ENCODE results near the gene PDE4D. TPM values are rescaled to one million over a fixed set of nuclear protein-coding genes. Genes with fewer than 3 reads are reported as not detected.

PDE4D gene
- total RNA-seq, 1 experiment from 2014 or later = 2.4 TPM

DNA sequence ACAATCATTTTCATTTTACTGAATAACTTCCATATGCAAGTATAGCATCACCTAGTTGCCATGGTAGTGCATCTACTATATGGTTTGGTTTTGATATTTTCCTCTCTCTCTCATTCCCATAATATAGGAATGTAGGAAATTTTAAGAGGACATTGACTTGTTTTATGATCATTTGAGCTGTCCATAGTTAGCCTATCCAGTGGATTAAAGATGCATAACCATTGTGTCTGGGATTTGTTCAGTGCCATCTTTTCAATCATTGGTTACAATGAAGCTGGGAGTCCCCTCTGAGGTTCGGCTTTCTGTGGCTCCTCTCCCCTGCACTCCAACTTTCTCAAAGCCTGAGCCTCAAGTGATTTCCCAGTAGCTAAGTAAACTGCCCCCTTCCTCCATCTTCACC is 852.2 kb downstream of the PDE4D start:
- DNase-seq (ENCODE audit: low read depth, low spot score) = no peak
- no peaks in the 10 kb centered on the region for H3K9me3 ChIP-seq (ENCODE audit: control insufficient read depth, insufficient read depth, low read depth, low read length)
- H3K27me3 ChIP-seq (ENCODE audit: control insufficient read depth, insufficient read depth, low read length) = peaks cover 35% of the 10 kb centered on the region
- intact Hi-C loops (cut with micrococcal nuclease; ENCODE audit: unreplicated experiment) (no loop called here), in situ Hi-C loops (cut with HindIII; ENCODE audit: low pct_unique_long_range_greater_than_20kb, low sequenced_read_pairs) (no loop called here)
- H3K36me3 ChIP-seq (ENCODE audit: control insufficient read depth, insufficient read depth, low read length) = no peaks in the 10 kb centered on the region
- CTCF ChIA-PET = no interaction called here
- POLR2A ChIA-PET = no interaction called here
- H3K4me1 ChIP-seq (ENCODE audit: control insufficient read depth, insufficient read depth, low read length) = no peaks in the 10 kb centered on the region; the same call in 1 of the 2 replicates
- TF ChIP-seq TCF7L2 (IDR thresholded peaks at IDR 0.05; ENCODE audit: low read depth, low read length) = no peak
- ATAC-seq = no peak
- no peak overlapping the region for H3K4me3 ChIP-seq (ENCODE audit: low read depth in 2 of 2, low read length in 2 of 2)
- no TSS peak for BruUV-seq (replicated peaks)
- H3K27ac ChIP-seq (ENCODE audit: low read length) = no peak overlapping the region

GRCh38 chr5:59040804-59041201 is 852.7 kb downstream of the PDE4D start:
- BruUV-seq (replicated peaks) = no TSS peak
- Histone ChIP-seq H3K4me3 (ENCODE audit: low read depth in 2 of 2, low read length in 2 of 2) (no peak overlapping the region), H3K4me1 (ENCODE audit: control insufficient read depth, insufficient read depth, low read length) (no peaks in the 10 kb centered on the region; the same call in 1 of the 2 replicates), H3K27me3 (ENCODE audit: control insufficient read depth, insufficient read depth, low read length) (peaks cover 32% of the 10 kb centered on the region), H3K36me3 (ENCODE audit: control insufficient read depth, insufficient read depth, low read length) (no peaks in the 10 kb centered on the region), H3K27ac (ENCODE audit: low read length) (no peak overlapping the region), H3K9me3 (ENCODE audit: control insufficient read depth, insufficient read depth, low read depth, low read length) (no peaks in the 10 kb centered on the region)
- ChIA-PET CTCF (no interaction called here), POLR2A (no interaction called here)
- ATAC-seq (no peak), DNase-seq (ENCODE audit: low read depth, low spot score) (no peak)
- TF ChIP-seq, protein P1, sequence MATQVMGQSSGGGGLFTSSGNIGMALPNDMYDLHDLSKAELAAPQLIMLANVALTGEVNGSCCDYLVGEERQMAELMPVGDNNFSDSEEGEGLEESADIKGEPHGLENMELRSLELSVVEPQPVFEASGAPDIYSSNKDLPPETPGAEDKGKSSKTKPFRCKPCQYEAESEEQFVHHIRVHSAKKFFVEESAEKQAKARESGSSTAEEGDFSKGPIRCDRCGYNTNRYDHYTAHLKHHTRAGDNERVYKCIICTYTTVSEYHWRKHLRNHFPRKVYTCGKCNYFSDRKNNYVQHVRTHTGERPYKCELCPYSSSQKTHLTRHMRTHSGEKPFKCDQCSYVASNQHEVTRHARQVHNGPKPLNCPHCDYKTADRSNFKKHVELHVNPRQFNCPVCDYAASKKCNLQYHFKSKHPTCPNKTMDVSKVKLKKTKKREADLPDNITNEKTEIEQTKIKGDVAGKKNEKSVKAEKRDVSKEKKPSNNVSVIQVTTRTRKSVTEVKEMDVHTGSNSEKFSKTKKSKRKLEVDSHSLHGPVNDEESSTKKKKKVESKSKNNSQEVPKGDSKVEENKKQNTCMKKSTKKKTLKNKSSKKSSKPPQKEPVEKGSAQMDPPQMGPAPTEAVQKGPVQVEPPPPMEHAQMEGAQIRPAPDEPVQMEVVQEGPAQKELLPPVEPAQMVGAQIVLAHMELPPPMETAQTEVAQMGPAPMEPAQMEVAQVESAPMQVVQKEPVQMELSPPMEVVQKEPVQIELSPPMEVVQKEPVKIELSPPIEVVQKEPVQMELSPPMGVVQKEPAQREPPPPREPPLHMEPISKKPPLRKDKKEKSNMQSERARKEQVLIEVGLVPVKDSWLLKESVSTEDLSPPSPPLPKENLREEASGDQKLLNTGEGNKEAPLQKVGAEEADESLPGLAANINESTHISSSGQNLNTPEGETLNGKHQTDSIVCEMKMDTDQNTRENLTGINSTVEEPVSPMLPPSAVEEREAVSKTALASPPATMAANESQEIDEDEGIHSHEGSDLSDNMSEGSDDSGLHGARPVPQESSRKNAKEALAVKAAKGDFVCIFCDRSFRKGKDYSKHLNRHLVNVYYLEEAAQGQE (IDR thresholded peaks at IDR 0.05; ENCODE audit: insufficient read depth in 1 of 2, low read depth in 2 of 2, low read length in 1 of 2) = no peak
- TF ChIP-seq SIN3A (IDR thresholded peaks at IDR 0.05; ENCODE audit: borderline replicate concordance, insufficient read depth, low read depth, low read length) (no peak), POLR2AphosphoS5 (IDR thresholded peaks at IDR 0.05; ENCODE audit: low read depth, low read length) (no peak), CTCF (IDR thresholded peaks at IDR 0.05) (no peak), TCF7L2 (IDR thresholded peaks at IDR 0.05; ENCODE audit: low read depth, low read length) (no peak)
- in situ Hi-C loops (cut with HindIII; ENCODE audit: low pct_unique_long_range_greater_than_20kb, low sequenced_read_pairs) (no loop called here), intact Hi-C loops (cut with micrococcal nuclease; ENCODE audit: unreplicated experiment) (no loop called here)

DNA sequence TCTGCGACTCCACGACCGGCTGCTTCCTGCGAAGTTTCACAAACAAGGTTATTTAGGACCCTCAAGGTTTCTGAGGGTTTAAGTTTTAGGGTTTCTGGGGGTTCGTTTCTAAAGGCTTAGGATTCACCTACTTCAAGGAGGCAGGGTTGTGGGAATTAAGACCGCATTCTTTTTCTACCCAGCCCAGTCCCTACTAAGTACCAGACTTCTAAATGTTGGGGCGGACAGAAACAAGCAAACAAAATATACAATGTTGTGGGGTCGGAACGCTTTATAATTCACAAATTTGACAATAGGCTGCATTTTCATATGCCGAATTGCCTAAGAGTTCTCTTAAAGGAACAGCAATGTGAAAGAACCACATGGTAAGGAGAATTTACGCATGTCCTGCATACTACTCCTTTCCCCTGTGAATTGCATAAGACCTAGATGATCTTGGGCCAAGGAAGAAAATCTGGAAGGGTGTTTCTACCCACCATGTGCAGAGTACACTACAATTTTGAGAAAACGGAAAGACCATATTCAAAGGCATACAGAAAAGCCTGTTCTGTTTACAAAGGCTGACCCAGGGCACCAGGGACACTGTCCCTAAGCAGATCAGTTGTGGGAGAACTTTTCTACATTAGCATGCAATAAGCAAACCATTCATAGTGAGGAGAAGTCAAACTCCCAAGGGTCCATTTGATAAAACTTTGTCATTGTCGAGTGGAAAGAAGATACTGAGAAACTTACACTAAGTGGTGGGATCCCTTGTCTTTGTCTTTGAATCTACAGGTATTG is 853.3 kb downstream of the PDE4D start:
- Histone ChIP-seq H3K9me3 (ENCODE audit: control insufficient read depth, insufficient read depth, low read depth, low read length) (no peaks in the 10 kb centered on the region), H3K36me3 (ENCODE audit: control insufficient read depth, insufficient read depth, low read length) (no peaks in the 10 kb centered on the region), H3K27ac (ENCODE audit: low read length) (no peak overlapping the region), H3K4me3 (ENCODE audit: low read depth in 2 of 2, low read length in 2 of 2) (peak overlapping the region; percentile 46 to 56), H3K4me1 (ENCODE audit: control insufficient read depth, insufficient read depth, low read length) (no peaks in the 10 kb centered on the region; the same call in 1 of the 2 replicates), H3K27me3 (ENCODE audit: control insufficient read depth, insufficient read depth, low read length) (peaks cover 35% of the 10 kb centered on the region)
- POLR2A ChIA-PET = no interaction called here
- 0 out of 2 replicates have a peak, but pooled peaks have one; percentile 14 for ATAC-seq
- no peak for TF ChIP-seq TCF7L2 (IDR thresholded peaks at IDR 0.05; ENCODE audit: low read depth, low read length)
- TF ChIP-seq POLR2AphosphoS5 (IDR thresholded peaks at IDR 0.05; ENCODE audit: low read depth, low read length) = no peak
- TF ChIP-seq, protein P1 (IDR thresholded peaks at IDR 0.05; ENCODE audit: insufficient read depth in 1 of 2, low read depth in 2 of 2, low read length in 1 of 2) = no peak
- no peak for TF ChIP-seq CTCF (IDR thresholded peaks at IDR 0.05)
- TF ChIP-seq SIN3A (IDR thresholded peaks at IDR 0.05; ENCODE audit: borderline replicate concordance, insufficient read depth, low read depth, low read length) = no peak
- no TSS peak for BruUV-seq (replicated peaks)
- DNase-seq (ENCODE audit: low read depth, low spot score) = no peak
- CTCF ChIA-PET = no interaction called here
- in situ Hi-C loops (cut with HindIII; ENCODE audit: low pct_unique_long_range_greater_than_20kb, low sequenced_read_pairs) = no loop called here
- intact Hi-C loops (cut with micrococcal nuclease; ENCODE audit: unreplicated experiment) = no loop called here
